RPMI8226 (cell line): ENCODE measurements around the gene JOSD2.
A peak's percentile ranks its signal among the peaks of the same experiment; 100 is the strongest.

Experiments
- DNase-seq: peaks from one replicate; pipeline ENCODE4 v3.0.0-alpha.2; 2015

Gene JOSD2

GRCh38 chr19:50492303-50493052 lies 18.5 kb downstream of the JOSD2 start:
- DNase-seq: no peak

- DNase-seq: no peak
These were observed 20.0 kb downstream of the JOSD2 start for GRCh38 chr19:50490991-50491472.

- no peak for DNase-seq
These were observed 20.6 kb downstream of the JOSD2 start for GRCh38 chr19:50490411-50490811.

GRCh38 chr19:50489461-50490011 lies 21.5 kb downstream of the JOSD2 start:
- no peak for DNase-seq

- no peak for DNase-seq
These were observed 22.4 kb downstream of the JOSD2 start for GRCh38 chr19:50488389-50489194.

GRCh38 chr19:50486823-50487515 lies 24.0 kb downstream of the JOSD2 start:
- peak; percentile 54 for DNase-seq

GRCh38 chr19:50485284-50485955 lies 25.6 kb downstream of the JOSD2 start:
- DNase-seq: no peak

- no peak for DNase-seq
These were observed 28.1 kb downstream of the JOSD2 start for GRCh38 chr19:50482916-50483315.

- DNase-seq: no peak
These were observed 28.6 kb downstream of the JOSD2 start for GRCh38 chr19:50482271-50482855.

- no peak for DNase-seq
These were observed 29.4 kb downstream of the JOSD2 start for GRCh38 chr19:50481351-50482149.

- no peak for DNase-seq
These were observed 30.5 kb downstream of the JOSD2 start for GRCh38 chr19:50480281-50481111.

GRCh38 chr19:50479761-50480251 lies 31.2 kb downstream of the JOSD2 start:
- no peak for DNase-seq

- no peak for DNase-seq
These were observed 31.9 kb downstream of the JOSD2 start for GRCh38 chr19:50478901-50479715.

- DNase-seq: no peak
These were observed 33.1 kb downstream of the JOSD2 start for GRCh38 chr19:50477751-50478515.

- DNase-seq: no peak
These were observed 34.1 kb downstream of the JOSD2 start for GRCh38 chr19:50476907-50477238.

- peak; percentile 96 for DNase-seq
These were observed 34.6 kb downstream of the JOSD2 start, which contains the start of the genes EMC10 and GARIN5A for GRCh38 chr19:50476224-50476906. Gene EMC10 (plus strand): TSS chr19:50476507. CDS start chr19:50476545, 38 bp downstream. Gene GARIN5A (minus strand): TSS chr19:50476848. CDS start chr19:50476388, 460 bp downstream.

- DNase-seq: no peak
These were observed 35.2 kb downstream of the JOSD2 start for GRCh38 chr19:50475736-50476223.
